Cardiac muscle cell (in vitro differentiated cells and primary cell): ENCODE measurements around the gene OVCA2. TPM values are rescaled to one million over a fixed set of nuclear protein-coding genes. Genes with fewer than 3 reads are reported as not detected.

Source experiments
- DNase-seq, 2 donors: peaks; one replicate each; pipeline versions ENCODE4 v3.0.0 to v3.0.0-alpha.2; 2010 to 2017; ENCODE audit warnings: low read depth in 1 of 2, low spot score in 1 of 2
- H3K27ac ChIP-seq: fragments of 200-600 bp; sonication (generic); 2 replicates; pipeline ENCODE4 v1.5.1; 2016
- H3K27me3 ChIP-seq: fragments of 200-600 bp; sonication (generic); 2 replicates; pipeline ENCODE4 v1.6.0; 2016; ENCODE audit warnings: control low read depth
- H3K36me3 ChIP-seq: fragments of 200-600 bp; sonication (generic); 2 replicates; pipeline ENCODE4 v1.5.1; 2016; ENCODE audit warnings: control low read depth
- H3K4me1 ChIP-seq: fragments of 200-600 bp; sonication (generic); 2 replicates; pipeline ENCODE4 v1.8.1; 2017; ENCODE audit warnings: low read depth, mild to moderate bottlenecking, mixed run types
- H3K4me3 ChIP-seq: fragments of 200-600 bp; sonication (generic); 2 replicates; pipeline ENCODE4 v1.5.1; 2016; ENCODE audit warnings: mild to moderate bottlenecking
- H3K9me3 ChIP-seq: fragments of 200-600 bp; sonication (generic); 2 replicates; pipeline ENCODE4 v1.5.1; 2017; ENCODE audit warnings: low read depth, mild to moderate bottlenecking, control low read depth
- polyA plus RNA-seq: library from polyadenylated mRNA; unstranded; fragments of >200 nt; fragmentation: Nextera tagmentation; extraction: Ambion mirVana; gene quantifications from 2 replicates; pipeline ENCODE4 v1.2.1, GENCODE V29; 2016
- total RNA-seq: library from RNA; depleted of rRNA; stranded (reverse); fragments of >200 nt; gene quantifications from 2 replicates; pipeline ENCODE4 v1.2.3, GENCODE V29; 2016
- TF ChIP-seq, protein P1 (sequence below): IDR thresholded peaks from 2 replicates; pipeline ENCODE4 v1.5.1; 2012; ENCODE audit warnings: low read depth, mild to moderate bottlenecking, low read length

Gene OVCA2
- total and polyA plus RNA-seq, 2 experiments from 2014 or later = 36.8 to 40.6 TPM

GRCh38 chr17:2076087-2076984 is 34.5 kb downstream of the OVCA2 start:
- TF ChIP-seq, protein P1, sequence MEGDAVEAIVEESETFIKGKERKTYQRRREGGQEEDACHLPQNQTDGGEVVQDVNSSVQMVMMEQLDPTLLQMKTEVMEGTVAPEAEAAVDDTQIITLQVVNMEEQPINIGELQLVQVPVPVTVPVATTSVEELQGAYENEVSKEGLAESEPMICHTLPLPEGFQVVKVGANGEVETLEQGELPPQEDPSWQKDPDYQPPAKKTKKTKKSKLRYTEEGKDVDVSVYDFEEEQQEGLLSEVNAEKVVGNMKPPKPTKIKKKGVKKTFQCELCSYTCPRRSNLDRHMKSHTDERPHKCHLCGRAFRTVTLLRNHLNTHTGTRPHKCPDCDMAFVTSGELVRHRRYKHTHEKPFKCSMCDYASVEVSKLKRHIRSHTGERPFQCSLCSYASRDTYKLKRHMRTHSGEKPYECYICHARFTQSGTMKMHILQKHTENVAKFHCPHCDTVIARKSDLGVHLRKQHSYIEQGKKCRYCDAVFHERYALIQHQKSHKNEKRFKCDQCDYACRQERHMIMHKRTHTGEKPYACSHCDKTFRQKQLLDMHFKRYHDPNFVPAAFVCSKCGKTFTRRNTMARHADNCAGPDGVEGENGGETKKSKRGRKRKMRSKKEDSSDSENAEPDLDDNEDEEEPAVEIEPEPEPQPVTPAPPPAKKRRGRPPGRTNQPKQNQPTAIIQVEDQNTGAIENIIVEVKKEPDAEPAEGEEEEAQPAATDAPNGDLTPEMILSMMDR = no peak
- Histone ChIP-seq H3K27ac (peak overlapping the region; percentile 85), H3K4me1 (peaks cover 35% of the 10 kb centered on the region), H3K27me3 (no peaks in the 10 kb centered on the region), H3K9me3 (no peaks in the 10 kb centered on the region), H3K4me3 (no peak overlapping the region), H3K36me3 (peaks cover 14% of the 10 kb centered on the region)
- peak in 1 of 2 donors; percentile 37 for DNase-seq

DNA sequence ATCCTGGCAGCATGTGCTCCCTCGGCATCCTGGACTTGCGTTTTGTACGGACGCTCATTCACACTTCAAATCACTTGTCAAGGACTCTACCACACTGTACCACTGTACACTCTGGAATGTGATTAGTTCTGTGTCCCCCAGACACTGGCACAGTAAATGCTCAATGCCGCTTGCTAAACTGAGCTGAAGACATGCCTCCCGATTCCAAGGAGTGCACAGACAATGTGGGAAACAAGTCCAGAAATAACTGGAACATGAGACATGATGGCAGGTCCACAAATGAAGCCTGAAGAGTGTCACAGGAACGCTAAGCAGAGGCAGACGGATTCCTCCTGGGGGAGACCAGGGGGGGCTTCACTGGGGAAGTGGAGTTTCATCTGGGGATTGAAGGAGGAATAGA is 35.2 kb downstream of the OVCA2 start:
- peaks cover 35% of the 10 kb centered on the region for H3K4me1 ChIP-seq
- no peaks in the 10 kb centered on the region for H3K27me3 ChIP-seq
- TF ChIP-seq, protein P1 = no peak
- DNase-seq = no peak
- H3K9me3 ChIP-seq = no peaks in the 10 kb centered on the region
- no peak overlapping the region for H3K4me3 ChIP-seq
- H3K36me3 ChIP-seq = peaks cover 20% of the 10 kb centered on the region
- H3K27ac ChIP-seq = peak overlapping the region; percentile 85

GRCh38 chr17:2081564-2081963 is 39.7 kb downstream of the OVCA2 start:
- no peak overlapping the region for H3K27ac ChIP-seq
- H3K36me3 ChIP-seq = peaks cover 20% of the 10 kb centered on the region
- no peak overlapping the region for H3K4me3 ChIP-seq
- no peaks in the 10 kb centered on the region for H3K27me3 ChIP-seq
- peaks cover 57% of the 10 kb centered on the region for H3K4me1 ChIP-seq
- no peak for DNase-seq
- TF ChIP-seq, protein P1 = no peak
- H3K9me3 ChIP-seq = no peaks in the 10 kb centered on the region

- TF ChIP-seq, protein P1 = no peak
- no peak overlapping the region for H3K4me3 ChIP-seq
- no peaks in the 10 kb centered on the region for H3K27me3 ChIP-seq
- H3K9me3 ChIP-seq = no peaks in the 10 kb centered on the region
- peaks cover 57% of the 10 kb centered on the region for H3K4me1 ChIP-seq
- peak overlapping the region; percentile 96 for H3K27ac ChIP-seq
- H3K36me3 ChIP-seq = peaks cover 20% of the 10 kb centered on the region
- no peak for DNase-seq
These were observed 40.4 kb downstream of the OVCA2 start for GRCh38 chr17:2082003-2082781.

GRCh38 chr17:2083613-2084035 is 41.8 kb downstream of the OVCA2 start:
- Histone ChIP-seq H3K27ac (peak overlapping the region; percentile 96), H3K36me3 (peaks cover 18% of the 10 kb centered on the region), H3K4me1 (peaks cover 63% of the 10 kb centered on the region), H3K27me3 (no peaks in the 10 kb centered on the region), H3K9me3 (no peaks in the 10 kb centered on the region), H3K4me3 (no peak overlapping the region)
- TF ChIP-seq, protein P1 = no peak
- DNase-seq = peak in 1 of 2 donors; percentile 87
